Fibroblast of mammary gland (primary cell): Measurements from ENCODE around the gene PMM2.
A peak's percentile ranks its signal among the peaks of the same experiment; 100 is the strongest.

Source experiments
- DNase-seq: peaks from one replicate; pipeline ENCODE4 v3.0.0-alpha.2; 2010; ENCODE audit warnings: low read depth
- H3K4me3 ChIP-seq: 2 replicates; pipeline ENCODE4 v1.5.1; 2011; ENCODE audit warnings: low read depth, mild to moderate bottlenecking, low read length, moderate library complexity; ENCODE audit not compliant: control insufficient read depth
- TF ChIP-seq, protein P1 (sequence below): conservative IDR thresholded peaks from 2 replicates; pipeline ENCODE4 v1.5.1; 2011; ENCODE audit warnings: low read depth, low read length, inconsistent platforms; ENCODE audit not compliant: control insufficient read depth, insufficient read depth

PMM2 gene

DNA sequence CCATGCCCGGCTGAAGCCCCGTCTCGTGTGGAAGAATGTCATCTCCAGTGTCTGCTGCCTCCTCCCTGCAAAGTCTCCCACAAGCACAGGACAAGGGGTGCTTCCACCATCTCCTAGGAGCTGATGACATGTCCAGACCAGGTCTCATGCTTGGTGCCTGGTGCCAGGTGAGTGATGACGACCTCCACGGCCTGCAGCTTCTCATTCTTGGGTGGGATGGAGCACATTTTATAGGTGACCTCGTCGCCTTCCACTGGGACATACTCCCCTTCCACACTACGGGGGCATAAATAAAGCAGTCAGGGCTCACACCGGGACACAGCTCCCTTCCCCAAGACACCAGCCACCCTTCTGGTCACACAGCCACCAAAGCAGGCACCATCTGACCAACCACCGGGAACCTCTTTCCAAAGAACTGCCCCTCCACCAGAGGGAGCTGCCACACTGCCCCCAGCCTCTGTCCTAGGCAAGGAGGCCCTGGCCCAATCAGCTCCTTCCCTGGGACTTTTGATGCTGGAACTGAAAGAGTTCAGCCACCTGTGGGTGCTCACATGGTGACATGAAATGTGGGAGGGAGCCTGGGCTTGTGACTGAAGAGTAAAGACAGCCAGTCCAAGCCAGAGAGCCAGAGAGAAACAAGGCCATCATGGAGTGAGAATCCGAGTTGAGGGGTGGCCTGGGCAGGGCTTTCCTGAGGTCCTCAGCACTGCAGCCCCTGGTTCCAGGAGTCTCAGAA, 57.6 kb downstream of the PMM2 start:
- no peak for DNase-seq
- TF ChIP-seq, protein P1, sequence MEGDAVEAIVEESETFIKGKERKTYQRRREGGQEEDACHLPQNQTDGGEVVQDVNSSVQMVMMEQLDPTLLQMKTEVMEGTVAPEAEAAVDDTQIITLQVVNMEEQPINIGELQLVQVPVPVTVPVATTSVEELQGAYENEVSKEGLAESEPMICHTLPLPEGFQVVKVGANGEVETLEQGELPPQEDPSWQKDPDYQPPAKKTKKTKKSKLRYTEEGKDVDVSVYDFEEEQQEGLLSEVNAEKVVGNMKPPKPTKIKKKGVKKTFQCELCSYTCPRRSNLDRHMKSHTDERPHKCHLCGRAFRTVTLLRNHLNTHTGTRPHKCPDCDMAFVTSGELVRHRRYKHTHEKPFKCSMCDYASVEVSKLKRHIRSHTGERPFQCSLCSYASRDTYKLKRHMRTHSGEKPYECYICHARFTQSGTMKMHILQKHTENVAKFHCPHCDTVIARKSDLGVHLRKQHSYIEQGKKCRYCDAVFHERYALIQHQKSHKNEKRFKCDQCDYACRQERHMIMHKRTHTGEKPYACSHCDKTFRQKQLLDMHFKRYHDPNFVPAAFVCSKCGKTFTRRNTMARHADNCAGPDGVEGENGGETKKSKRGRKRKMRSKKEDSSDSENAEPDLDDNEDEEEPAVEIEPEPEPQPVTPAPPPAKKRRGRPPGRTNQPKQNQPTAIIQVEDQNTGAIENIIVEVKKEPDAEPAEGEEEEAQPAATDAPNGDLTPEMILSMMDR, result no peak
- no peak overlapping the region for H3K4me3 ChIP-seq

DNA sequence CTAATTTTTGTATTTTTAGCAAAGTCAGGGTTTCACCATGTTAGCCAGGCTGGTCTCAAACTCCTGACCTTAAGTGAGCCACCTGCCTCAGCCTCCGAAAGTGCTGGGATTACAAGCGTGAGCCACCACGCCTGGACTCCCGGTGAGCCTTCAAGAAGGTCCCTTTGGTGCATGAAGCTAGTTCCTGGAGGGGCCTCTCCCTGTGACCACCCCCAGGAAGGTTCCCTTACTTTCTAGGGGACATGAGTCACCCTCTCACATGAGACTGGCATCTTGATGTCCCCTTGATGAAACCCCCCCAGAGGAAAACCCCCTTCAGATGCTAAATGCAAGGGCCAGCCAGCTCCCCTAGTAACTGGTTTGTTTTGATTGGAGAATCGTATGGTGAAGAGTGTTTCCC, 58.3 kb downstream of the PMM2 start:
- TF ChIP-seq, protein P1, result no peak
- no peak for DNase-seq
- H3K4me3 ChIP-seq, result no peak overlapping the region

DNA sequence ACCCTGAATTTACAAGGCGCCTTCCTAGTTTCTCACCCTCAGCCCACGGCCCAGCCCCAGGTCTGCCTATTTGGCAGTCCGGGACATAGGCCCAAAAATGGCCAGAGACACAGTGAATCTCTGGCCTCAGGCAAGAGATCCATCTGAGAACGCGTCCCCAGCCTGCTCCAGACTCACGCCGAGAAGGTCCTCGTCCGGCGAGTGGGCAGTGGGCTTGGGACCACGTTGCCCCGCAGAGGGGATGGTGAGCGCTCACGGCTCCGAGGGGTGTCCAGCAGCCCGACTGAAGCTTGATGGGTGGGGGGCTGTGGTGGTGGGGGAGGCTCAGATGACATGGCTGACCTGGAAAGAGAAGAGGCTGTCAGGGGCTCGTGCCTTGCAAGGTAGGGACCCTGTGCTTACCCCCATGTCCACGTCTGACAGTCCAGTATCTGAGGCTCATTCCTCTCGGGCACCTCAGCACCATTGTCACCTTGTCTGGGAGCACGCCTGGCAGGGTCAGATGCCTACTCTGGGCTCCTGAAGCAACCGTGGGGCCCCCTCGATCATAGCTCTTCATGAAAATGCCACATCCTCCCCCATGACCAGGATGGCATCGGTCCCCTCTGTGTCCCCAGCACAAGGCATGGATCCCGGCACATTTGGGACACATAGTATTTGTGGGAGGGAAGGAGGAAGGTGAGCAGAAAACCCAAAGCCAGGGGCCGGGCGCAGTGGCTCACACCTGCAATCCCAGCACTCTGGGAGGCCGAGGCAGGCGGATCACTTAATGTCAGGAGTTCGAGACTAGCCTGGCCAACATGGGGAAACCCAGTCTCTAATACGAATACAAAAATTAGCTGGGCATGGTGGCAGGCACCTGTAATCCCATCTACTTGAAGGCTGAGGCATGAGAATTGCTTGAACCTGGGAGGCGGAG, 61.6 kb downstream of the PMM2 start:
- DNase-seq, result no peak
- H3K4me3 ChIP-seq, result no peak overlapping the region
- TF ChIP-seq, protein P1, result no peak

DNA sequence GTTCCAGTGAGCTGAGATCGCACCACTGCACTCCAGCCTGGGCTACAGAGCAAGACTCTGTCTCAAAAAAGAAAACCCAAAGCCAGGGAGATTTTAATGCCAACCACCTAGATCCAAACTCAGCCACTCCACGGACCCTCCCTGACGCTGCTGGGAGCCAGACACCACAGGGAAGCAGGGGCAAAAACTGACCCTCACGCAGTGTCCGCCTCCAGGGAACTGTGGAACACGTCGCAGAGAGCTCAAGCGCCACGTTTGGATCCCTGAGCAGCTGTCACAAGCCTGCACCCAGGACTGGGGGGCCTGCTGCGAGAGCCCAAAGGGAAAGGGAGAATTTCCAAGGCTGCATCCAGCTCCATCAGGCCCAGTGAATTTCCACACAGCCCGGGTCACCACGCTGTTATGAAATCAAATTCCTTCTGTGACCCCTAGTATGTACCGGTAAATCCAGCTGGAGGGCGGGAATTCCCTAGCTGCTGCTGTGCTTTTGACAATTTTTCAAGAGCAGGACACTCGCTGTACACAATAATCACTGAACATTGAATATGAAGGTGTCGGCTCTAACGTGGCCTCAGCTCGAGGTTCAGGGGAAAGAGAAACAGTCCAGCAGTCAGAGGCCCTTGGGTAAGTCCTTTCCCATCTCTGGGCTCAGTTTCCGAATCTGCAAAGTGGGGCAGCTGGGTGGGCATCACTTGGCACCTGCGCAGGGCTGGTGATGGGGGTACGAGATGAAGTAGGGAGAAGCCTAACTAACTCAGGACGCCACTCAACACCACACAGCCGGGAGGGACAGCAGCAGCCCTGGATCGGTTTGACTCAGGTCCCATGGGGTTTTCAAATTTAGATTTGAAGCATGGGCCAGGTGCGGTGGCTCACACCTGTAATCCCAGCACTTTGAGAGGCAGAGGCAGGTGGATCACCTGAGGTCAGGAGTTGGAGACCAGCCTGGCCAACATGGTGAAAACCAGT, 62.6 kb downstream of the PMM2 start:
- no peak overlapping the region for H3K4me3 ChIP-seq
- TF ChIP-seq, protein P1, result no peak
- peak; percentile 64 for DNase-seq

DNA sequence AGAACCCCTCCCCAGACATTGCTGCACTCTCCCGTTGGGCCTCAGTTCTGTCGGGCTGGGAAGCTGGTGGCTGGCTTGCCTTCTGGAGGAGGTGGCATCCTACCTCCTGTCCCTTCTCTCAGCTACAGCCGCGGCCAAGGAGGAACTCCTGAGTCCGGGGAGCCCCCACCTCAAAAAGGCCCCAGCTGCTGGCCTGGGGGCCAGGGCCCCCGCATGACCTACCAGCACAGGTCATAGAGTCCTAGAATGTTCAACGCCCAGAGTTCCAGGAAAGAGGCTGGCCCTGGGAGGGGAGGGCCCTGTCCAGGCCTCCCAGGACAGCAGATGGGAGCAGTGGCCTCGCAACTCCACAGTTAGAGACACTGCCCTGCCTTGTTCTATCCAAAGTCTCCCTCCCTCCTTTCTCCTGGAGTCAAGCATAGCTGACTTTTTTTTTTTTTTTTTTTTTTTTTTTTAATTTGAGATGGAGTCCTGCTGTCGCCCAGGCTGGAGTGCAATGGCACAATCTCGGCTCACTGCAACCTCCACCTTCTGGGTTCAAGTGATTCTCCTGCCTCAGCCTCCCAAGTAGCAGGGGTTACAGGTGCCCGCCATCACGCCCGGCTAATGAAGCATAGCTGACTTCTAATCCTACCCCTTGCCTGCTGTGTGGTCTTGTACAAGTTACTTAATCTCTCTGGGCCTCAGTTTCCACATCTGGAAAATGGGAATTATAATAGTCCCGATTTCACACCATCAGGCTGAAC, 64.1 kb downstream of the PMM2 start:
- DNase-seq, result no peak
- TF ChIP-seq, protein P1, result no peak
- H3K4me3 ChIP-seq, result no peak overlapping the region
